HCT116 (cell line): Measurements from ENCODE around the gene CRIP3.

ENCODE experiments used
- CBX3 ChIP-seq: IDR thresholded peaks from 2 replicates; pipeline ENCODE4 v1.6.1; 2012; ENCODE audit warnings: low read depth
- EGR1 ChIP-seq: IDR thresholded peaks from 2 replicates; pipeline ENCODE4 v1.6.1; 2012; ENCODE audit warnings: low read depth
- POLR2A ChIP-seq: IDR thresholded peaks from 2 replicates; pipeline ENCODE4 v1.7.0; 2011; ENCODE audit warnings: borderline replicate concordance; ENCODE audit not compliant: insufficient read depth, insufficient read length; ENCODE audit errors: extremely low read depth
- POLR2AphosphoS5 ChIP-seq: IDR thresholded peaks from 2 replicates; pipeline ENCODE4 v1.6.1; 2011; ENCODE audit warnings: mild to moderate bottlenecking, low read depth, low read length, moderate library complexity
- ZFX ChIP-seq: fragments of 450-650 bp; IDR thresholded peaks from 2 replicates; pipeline ENCODE4 v1.6.1; 2017
- ZNF274 ChIP-seq: fragments of 200-500 bp; sonication (Bioruptor generic); IDR thresholded peaks from 2 replicates; pipeline ENCODE4 v1.6.1; 2014; ENCODE audit warnings: mild to moderate bottlenecking, low read depth, low read length, inconsistent platforms
- TF ChIP-seq, protein P1 (sequence below), 3 experiments: fragments of 200-600 bp in 1 of 3; sonication (generic) in 1 of 3; IDR thresholded peaks in 2 of 3; conservative IDR thresholded peaks in 1 of 3; 2 replicates each; pipeline ENCODE4 v1.5.1; 2012 to 2017; ENCODE audit warnings: low read depth in 2 of 3, low read length in 2 of 3, antibody characterized with exemption in 1 of 3, borderline replicate concordance in 1 of 3, control low read depth in 1 of 3, mild to moderate bottlenecking in 1 of 3, mixed read lengths in 1 of 3, mixed run types in 1 of 3, moderate library complexity in 1 of 3; ENCODE audit not compliant: insufficient read depth in 1 of 3
- TF ChIP-seq, protein P2 (sequence below): IDR thresholded peaks from 2 replicates; pipeline ENCODE4 v1.6.1; 2011; ENCODE audit warnings: mild to moderate bottlenecking, low read length, moderate library complexity; ENCODE audit not compliant: insufficient replicate concordance; ENCODE audit errors: extremely low read depth

- TF ChIP-seq POLR2A (no peak), CBX3 (no peak), POLR2AphosphoS5 (no peak), ZFX (no peak), ZNF274 (no peak), EGR1 (no peak)
- TF ChIP-seq, protein P1, sequence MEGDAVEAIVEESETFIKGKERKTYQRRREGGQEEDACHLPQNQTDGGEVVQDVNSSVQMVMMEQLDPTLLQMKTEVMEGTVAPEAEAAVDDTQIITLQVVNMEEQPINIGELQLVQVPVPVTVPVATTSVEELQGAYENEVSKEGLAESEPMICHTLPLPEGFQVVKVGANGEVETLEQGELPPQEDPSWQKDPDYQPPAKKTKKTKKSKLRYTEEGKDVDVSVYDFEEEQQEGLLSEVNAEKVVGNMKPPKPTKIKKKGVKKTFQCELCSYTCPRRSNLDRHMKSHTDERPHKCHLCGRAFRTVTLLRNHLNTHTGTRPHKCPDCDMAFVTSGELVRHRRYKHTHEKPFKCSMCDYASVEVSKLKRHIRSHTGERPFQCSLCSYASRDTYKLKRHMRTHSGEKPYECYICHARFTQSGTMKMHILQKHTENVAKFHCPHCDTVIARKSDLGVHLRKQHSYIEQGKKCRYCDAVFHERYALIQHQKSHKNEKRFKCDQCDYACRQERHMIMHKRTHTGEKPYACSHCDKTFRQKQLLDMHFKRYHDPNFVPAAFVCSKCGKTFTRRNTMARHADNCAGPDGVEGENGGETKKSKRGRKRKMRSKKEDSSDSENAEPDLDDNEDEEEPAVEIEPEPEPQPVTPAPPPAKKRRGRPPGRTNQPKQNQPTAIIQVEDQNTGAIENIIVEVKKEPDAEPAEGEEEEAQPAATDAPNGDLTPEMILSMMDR (IDR thresholded peaks at IDR 0.05 in 2 of 3, conservative IDR thresholded peaks at IDR 0.05 in 1 of 3; ENCODE audit: borderline replicate concordance in 1 of 3, insufficient read depth in 1 of 3, low read depth in 2 of 3, low read length in 2 of 3): no peak
- TF ChIP-seq, protein P2, sequence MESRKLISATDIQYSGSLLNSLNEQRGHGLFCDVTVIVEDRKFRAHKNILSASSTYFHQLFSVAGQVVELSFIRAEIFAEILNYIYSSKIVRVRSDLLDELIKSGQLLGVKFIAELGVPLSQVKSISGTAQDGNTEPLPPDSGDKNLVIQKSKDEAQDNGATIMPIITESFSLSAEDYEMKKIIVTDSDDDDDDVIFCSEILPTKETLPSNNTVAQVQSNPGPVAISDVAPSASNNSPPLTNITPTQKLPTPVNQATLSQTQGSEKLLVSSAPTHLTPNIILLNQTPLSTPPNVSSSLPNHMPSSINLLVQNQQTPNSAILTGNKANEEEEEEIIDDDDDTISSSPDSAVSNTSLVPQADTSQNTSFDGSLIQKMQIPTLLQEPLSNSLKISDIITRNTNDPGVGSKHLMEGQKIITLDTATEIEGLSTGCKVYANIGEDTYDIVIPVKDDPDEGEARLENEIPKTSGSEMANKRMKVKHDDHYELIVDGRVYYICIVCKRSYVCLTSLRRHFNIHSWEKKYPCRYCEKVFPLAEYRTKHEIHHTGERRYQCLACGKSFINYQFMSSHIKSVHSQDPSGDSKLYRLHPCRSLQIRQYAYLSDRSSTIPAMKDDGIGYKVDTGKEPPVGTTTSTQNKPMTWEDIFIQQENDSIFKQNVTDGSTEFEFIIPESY: no peak
Observed at GRCh38 chr6:43313813-43314212, 5.2 kb upstream of the CRIP3 start.
